HG03196 (cell line): ENCODE results near the gene RPE65.
A peak's percentile ranks its signal among the peaks of the same experiment; 100 is the strongest.
"Not testable (repeated sequence)": the region's sequence is repeated elsewhere in the genome, so short reads cannot be mapped to it uniquely, and the experiment has no call there.

Experiments
- ATAC-seq: cut with Tn5 transposase; IDR thresholded peaks from one replicate; pipeline ENCODE4 v1.9.1; 2021; ENCODE audit not compliant: unreplicated experiment

RPE65 gene

DNA sequence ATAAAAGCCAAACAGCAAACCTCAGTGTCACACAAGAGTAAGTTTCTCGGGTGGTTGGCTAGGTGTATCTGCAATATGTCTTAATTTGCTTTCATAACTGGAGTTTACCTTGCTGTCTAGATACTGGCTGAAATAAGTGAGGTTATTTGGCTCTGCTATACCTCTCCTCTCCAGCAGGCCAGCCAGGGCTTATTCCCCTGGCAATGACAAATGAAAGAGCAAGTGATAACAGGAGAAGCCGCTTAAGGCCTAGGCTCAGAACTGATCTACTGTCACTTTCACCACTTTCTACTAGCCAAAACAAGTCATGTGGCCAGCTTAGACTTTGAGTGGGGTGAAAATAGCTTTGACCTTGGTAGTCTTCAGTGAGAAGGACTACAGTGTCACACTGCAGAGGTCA, 4.8 kb upstream of the RPE65 start:
- ATAC-seq: no peak

DNA sequence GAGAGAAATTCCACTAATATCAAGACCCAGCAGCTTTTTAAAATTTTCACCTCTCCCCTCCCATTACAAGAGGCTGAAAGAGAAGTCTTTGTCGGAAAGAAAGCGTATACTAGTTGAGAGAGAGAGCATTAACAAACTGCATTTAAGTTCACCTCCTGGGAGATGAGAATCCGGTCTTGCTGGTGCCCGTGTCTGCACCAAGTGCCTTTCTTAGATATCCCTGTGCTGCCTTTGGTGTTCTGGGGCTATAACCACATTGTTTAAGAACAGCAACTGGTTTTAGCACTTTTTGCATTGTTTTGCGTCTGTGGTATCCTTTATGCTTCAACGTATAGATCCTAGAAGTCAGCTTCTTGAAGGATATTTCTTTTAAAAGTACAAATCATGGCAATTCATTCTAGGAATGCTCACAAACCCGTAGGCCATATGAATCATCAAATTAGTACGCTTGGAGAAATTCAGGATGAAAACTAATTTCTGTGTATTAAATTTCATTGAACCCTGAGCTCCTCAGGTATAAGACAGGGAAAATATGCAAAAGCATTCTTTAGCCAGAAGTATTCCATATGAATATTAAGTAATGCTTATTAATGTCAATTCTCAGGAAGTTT, 3.4 kb upstream of the RPE65 start:
- no peak for ATAC-seq

- no peak for ATAC-seq
Measured at GRCh38 chr1:68448365-68448764, 1.4 kb downstream of the RPE65 start.

GRCh38 chr1:68445709-68446108, 4.0 kb downstream of the RPE65 start:
- ATAC-seq: no peak

GRCh38 chr1:68442822-68443556, 6.8 kb downstream of the RPE65 start:
- ATAC-seq: peak; percentile 68

DNA sequence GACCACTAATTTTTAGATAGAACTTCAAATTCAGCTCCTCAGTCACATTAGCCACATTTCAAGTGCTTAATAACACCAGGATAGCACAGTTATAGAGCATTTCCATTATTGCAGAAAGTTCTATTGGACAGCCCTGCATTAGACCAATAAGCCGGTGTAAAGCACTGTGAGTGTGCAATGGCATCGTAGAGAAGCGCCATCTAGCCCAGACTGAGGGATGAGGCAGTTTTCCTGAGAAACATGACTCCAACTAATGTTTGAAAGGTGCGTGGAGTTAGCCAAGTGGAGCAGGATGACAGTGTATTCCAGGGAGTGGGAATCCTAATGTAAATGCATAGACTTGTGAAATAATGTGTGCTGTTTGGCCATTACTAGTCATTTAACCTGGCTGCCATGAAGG, 7.7 kb downstream of the RPE65 start:
- ATAC-seq: no peak

- no peak for ATAC-seq
Measured at GRCh38 chr1:68438310-68438709, 11.4 kb downstream of the RPE65 start.

GRCh38 chr1:68433395-68433794, 16.4 kb downstream of the RPE65 start:
- ATAC-seq: no peak

DNA sequence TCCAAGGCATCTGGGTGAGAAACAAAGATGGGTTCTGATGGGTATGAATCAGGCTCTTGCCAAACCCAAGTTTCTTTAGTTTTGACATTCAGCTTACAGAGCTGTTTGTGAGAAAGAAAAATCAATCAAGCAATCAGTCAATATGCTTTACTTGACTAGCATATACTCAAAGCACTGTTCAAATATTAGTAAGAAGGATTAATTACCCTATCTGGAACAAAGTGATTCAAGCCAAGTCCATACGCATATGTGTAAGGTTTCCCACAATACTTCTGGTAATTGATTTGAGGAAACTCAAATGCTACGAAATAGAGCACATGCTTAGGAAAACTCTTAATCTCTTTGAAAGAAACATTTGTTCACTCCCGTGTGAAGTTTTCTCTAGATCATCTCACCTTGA, 18.7 kb downstream of the RPE65 start:
- ATAC-seq: no peak

- ATAC-seq: no peak
Measured at GRCh38 chr1:68429233-68429808, 20.4 kb downstream of the RPE65 start.

DNA sequence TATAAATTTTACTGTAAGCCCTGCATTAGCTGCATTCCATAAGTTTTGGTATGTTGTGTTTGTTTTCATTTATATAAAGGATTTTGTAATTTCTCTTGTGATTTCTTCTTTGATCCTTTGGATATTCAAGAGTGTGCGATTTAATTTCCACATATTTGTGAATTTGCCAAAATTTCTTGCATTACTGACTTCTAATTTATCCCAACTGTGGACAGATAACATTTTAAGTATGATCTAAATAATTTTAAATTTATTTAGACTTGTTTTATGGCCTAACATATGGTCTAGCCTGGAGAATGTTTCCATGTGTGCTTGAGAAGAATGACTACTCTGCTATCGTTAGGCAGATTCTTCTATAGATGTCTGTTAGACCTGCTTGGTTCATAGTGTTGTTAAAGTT, 23.2 kb downstream of the RPE65 start:
- ATAC-seq: no peak

GRCh38 chr1:68421350-68421749, 28.4 kb downstream of the RPE65 start:
- ATAC-seq: no peak

- no peak for ATAC-seq
Measured at GRCh38 chr1:68409426-68409825, 40.3 kb downstream of the RPE65 start.

GRCh38 chr1:68401506-68401905, 48.2 kb downstream of the RPE65 start:
- no peak for ATAC-seq

- ATAC-seq: not testable (repeated sequence)
Measured at GRCh38 chr1:68395575-68395974, 54.2 kb downstream of the RPE65 start.

- ATAC-seq: not testable (repeated sequence)
Measured at GRCh38 chr1:68392474-68392873, 57.3 kb downstream of the RPE65 start.

- not testable (repeated sequence) for ATAC-seq
Measured at GRCh38 chr1:68385798-68386524, 63.8 kb downstream of the RPE65 start.

GRCh38 chr1:68384872-68385411, 64.8 kb downstream of the RPE65 start:
- no peak for ATAC-seq

DNA sequence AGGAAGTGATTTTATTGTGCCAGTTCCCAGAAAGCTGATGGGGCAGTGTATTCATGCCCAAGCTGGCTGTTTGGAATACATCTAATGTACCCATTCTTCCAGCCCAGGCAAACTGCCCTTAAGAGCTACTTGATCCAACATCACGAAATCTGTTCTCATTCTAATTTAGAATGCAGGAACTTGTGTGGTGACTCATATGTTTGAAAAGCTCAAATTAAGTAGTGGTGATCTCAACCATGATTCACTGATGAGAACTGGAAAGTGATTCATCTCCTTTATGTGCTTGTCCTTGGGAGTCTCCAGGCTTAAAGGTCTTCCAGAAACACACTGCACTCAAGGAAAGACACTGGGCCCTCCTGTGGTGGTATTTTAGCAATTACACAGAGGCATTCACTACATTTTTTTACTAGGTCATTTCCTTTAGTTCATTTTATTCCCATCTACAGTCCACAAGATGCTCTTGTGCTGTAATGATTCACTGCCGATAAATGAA, 65.4 kb downstream of the RPE65 start:
- ATAC-seq: no peak

- no peak for ATAC-seq
Measured at GRCh38 chr1:68383092-68383491, 66.7 kb downstream of the RPE65 start.

DNA sequence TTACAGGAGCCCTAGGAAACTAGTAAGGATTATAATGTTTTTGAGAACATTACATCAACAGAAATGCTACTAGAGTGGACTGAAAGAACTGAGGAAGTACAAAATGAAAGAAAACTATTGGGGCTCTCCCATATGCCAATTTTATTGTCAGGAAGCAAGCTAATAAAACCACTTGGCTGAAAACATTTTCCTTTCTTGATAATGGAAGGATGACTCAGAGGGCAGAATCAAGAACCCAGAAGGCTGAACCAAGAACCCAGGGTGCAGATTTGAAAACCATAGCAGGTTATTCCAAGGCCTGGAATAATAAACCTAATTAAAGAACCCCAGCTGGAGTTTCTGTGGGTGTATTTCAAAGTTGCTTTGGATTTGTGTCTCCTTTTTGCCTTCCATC, 70.7 kb downstream of the RPE65 start:
- ATAC-seq: no peak
